Erythroblast (primary cell): ENCODE measurements around the gene AP2S1.
A peak's percentile ranks its signal among the peaks of the same experiment; 100 is the strongest.
"Not testable (repeated sequence)": the region's sequence is repeated elsewhere in the genome, so short reads cannot be mapped to it uniquely, and the experiment has no call there.

Experiments used
- DNase-seq, 2 experiments: peaks; one replicate each; lab custom pipeline; 2025; lab: John Stamatoyannopoulos, UW
- GATA1 ChIP-seq: IDR thresholded peaks from 2 replicates; pipeline ENCODE4 v1.6.1; 2011; ENCODE audit warnings: low read depth, mild to moderate bottlenecking, control low read depth, low read length, moderate library complexity
- POLR2A ChIP-seq: IDR thresholded peaks from 2 replicates; pipeline ENCODE4 v1.6.1; 2011; ENCODE audit warnings: mild to moderate bottlenecking, low read length

The AP2S1 gene

DNA sequence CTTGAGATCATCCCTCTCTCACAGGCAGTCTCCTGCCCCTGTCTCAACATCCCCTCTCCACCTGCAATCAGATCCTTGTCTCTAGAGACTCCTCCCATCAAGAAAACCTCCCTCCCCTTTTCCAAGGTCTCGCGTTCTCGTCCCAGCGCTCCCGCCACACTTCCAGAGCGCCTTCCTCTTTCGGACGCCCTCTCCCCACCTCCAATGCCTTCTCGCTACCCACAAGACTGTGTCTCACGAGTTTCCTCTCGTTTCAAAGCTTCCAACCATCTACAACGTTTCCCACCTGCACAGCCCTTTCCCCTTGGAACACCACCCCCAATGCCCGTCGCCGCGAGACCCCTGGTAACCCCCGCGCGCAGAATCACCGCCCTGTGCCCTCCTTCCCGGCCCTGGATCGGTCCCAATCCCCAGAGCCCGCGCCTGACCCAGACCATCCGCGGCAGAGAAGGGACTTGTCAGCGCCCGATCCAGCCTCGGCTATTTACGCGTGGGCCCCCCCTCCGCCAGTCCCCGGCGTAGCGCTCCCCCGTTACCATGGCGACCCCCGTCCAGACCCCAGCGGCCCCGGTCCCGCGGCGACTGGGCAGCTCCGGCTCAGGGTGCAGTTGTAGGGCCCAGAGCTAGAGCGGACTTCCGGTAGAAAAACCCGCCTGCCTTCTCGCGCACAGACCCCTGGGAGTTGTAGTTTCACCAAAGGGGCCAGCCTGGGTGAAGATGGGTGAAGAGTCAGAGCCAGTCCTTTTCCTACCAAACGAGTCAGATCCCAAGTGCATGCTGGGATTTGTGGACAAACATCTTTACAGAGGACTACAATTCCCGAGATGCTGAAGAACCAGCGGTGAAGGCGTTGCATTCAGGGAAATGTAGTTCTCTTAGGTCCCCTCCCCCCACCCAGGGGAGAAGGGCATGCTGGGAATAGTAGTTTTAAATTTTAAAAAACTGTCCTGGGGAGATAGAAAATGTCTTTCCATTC, at the start of gene AP2S1:
AP2S1 (minus strand) TSS at position 619 of the 976 bp plus-strand sequence; CDS start at position 539, 80 bp downstream.
- TF ChIP-seq POLR2A (peak; percentile 69), GATA1 (no peak)
- peak; percentile 95 to 96 for DNase-seq

DNA sequence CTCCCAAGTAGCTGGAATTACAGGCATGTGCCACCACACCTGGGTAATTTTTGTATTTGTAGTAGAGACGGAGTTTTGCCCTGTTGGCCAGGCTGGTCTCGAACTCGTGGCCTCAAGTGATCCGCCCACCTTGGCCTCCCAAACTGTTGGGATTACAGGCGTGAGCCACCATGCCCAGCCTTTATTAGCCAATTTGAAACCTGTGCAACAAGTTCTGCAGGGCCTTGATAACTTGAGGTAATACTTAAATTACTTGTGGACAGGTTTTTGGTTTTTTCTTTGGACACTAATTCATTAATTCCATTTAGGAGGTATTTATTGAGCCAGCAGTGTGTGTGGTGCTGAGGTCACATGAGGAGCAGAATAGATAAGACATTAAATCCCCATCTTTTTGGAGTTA, 49.7 kb upstream of the AP2S1 start:
- DNase-seq, result no peak
- TF ChIP-seq POLR2A (no peak), GATA1 (no peak)

DNA sequence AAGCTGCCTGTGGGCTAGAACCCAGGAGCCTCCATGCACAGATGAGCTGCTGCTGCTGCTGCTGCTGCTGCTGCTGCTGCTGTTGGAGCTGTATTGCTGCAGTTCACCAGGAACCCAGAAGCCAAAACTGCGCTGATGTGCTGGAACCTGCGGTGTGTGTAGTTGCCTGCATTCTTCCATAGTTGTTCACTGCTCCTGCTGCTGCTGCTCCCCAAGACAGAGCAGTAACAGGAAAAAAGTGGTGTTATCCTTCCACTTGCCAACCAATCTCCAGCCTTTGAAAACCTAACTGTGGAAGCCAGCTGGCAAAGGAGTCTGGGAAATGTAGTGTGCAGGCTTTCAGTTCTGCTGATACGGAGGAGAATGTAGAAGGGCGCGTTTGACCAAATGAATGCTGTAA, 48.1 kb upstream of the AP2S1 start:
- no peak for DNase-seq
- TF ChIP-seq GATA1, result no peak

DNA sequence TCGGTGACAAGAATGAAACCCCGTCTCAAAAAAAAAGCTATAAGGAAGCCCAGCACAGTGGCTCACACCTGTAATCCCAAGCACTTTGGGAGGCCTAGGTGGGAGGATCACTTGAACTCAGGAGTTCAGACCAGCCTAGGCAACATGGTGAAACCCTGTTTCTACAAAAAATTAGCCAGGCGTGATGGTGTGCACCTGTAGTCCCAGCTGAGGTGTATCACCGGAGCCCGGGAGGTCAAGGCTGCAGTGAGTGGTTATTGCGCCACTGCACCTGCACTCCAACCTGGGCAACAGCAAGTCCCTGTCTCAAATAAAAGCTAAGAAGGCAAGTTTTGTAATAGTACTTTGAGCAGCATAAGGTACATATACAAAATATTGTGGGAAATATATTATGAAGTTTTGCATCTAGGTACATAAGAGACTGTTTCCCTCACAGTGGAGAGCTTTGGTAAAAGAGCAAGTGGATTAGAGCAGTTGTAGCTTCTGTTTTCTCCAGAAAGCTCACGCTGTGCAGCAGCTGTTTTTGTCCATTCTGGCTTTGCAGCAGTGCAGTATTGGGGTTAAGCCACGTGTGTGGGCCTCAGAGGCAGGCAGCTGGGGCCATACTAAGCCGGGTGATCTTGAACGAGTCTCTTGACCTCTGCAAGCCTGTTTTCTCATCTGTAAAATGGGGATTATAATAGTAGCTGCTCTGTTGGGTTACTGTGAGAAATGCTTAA, 45.6 kb upstream of the AP2S1 start:
- no peak for DNase-seq
- TF ChIP-seq GATA1 (no peak), POLR2A (no peak)

DNA sequence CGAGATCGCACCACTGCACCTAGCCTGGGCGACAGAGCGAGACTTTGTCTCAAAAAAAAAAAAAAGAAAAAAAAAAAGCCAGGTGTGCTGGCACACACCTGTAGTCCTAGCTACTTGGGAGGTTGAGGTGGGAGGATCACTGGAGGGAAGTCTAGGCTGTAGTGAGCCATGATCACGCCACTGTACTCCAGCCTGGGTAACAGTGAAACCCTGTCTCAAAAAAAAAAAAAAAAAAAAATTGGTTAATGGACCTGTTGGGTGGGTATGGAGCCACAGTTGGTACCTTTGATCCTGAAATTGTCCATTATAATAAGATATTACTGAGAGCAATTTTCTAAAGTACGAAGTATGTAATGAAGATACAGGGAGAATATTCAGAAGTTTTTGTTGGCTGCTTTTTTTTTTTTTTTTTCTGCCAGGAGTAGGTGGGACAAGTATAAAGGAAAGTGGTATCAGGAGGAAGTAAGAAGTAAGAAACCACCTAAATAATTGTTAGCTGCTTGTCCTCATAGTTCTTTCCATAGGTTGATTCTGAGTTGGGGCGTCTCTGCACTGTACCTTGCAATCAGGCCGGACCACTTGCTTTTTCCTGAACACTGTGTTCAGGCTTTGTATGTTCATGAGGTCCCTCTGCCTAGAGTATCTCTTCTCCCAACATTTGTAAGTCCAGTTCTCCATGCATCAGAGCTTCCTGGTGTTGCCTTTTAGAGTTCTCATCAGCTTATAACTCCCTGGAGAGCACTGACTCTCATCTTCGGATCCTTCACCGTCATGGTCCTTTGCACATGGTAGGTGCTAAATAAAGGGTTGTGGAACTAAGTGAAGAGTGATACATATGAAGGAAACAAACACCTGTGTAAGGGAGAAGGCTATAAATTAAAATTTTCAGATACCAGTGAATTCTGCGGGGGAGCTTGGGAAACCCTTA, 41.9 kb upstream of the AP2S1 start:
- DNase-seq, result no peak
- TF ChIP-seq GATA1, result no peak
- no peak for TF ChIP-seq POLR2A

DNA sequence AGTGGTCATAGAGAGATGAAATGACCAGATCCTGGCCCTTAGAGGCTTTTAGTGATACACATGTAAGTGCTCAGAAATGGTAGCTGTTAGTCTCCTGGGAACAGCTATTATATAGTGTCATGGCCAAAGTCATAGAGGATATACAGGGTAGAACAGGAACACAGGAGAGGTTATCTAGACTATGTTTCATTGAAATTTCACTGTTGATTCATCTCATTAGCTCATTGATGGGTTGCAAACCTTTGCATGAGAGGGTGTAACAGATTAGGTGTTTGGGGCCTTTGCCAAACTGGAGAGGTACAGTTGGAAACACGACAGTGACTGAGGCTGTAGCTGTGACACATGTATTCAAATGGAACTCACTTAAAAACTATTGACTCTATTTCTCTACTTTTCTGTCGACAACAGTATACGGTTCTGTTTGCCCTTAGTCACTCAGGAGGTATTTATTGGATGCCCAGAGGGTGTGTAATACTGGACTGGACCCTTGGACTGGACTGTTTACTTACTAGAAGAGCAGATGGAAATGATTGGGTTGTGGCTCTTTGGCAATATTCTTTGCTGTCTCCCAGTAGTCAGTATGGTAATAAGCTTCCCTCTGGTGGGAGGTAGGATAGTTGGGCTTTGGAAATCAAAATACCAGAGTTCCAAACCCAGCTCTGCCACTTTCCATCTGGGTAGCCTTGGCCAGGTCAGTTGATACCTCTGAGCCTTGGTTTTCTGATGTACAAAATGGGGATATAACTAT, 40.0 kb upstream of the AP2S1 start:
- TF ChIP-seq GATA1 (no peak), POLR2A (no peak)
- DNase-seq, result peak in 1 of 2 experiments; percentile 67

DNA sequence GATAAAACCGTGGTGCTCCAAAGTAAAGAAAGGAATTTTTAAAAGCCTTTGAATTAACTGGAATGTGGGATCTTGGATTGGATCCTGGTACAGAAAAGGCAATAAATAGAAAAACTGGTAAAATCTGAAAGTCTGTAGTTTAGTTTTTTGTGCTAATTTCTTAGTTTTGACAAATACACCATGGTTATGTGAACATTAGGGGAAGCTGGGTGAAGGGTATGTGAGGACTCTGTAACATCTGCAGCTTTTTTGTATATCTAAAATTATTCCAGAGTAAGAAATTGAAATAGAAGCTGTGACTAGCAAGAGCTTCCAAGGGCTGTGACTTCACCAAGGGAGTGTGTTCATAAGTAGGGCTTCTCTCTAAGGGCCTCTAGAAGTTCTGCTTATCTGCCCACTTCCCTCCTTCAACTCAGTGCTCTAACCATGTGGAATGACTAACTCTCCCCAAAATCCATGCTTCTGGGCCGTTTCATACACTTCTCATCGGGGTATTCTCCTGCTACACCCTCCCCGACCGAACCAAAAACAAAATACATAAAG, 36.7 kb upstream of the AP2S1 start:
- no peak for TF ChIP-seq POLR2A
- no peak for TF ChIP-seq GATA1
- no peak for DNase-seq

DNA sequence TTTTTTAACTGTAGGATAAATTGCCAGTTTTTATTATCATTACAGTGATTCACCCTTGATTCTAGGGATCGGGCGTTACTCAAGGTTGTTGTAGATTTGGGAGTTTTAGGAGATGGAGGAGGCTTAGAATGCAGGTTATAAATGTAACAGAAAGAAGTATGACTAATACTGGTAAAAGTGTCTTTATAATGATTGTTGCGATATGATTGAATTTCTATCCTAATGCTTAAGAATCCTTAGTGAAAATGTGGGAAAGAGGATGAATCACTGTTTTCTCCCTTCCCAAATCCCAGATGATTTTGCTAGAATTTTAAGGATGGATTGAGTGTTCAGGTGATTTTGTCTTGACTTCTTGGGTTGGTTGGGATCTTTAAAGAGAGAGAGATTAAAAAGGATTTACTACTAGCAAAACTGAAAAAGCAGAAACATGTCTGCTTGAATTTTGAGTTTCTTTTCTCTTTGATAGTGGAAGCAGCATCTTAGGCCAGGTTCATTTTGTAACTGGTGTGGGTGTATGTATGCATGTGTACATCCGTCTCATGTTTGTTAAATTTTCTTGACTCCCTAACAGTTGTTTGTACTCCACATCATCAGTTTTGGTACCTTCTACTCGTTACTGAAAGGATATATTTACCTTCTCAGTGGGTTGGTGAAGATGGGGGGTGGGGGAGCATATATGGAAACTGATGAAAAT, 36.0 kb upstream of the AP2S1 start:
- TF ChIP-seq GATA1 (no peak), POLR2A (no peak)
- DNase-seq, result no peak

DNA sequence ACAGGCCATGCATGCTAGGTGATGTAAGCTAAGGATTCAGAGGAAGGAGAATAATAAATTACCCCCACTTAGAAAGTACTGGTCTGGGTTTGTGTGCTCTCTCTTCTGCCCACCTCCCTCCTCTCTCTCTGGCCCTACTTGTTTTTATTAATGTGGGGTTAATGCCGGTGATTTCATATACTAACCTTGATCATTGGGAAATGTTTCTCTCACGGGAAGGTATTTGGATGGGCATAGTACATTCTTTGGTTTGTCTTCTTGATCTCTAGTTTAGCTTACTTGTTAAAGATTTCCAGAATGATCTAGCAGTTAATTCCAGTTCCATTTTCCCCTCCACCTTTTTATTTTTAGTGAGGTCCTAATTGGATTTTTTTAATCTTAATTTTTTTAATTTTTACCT, 34.8 kb upstream of the AP2S1 start:
- TF ChIP-seq GATA1 (no peak), POLR2A (no peak)
- no peak for DNase-seq

DNA sequence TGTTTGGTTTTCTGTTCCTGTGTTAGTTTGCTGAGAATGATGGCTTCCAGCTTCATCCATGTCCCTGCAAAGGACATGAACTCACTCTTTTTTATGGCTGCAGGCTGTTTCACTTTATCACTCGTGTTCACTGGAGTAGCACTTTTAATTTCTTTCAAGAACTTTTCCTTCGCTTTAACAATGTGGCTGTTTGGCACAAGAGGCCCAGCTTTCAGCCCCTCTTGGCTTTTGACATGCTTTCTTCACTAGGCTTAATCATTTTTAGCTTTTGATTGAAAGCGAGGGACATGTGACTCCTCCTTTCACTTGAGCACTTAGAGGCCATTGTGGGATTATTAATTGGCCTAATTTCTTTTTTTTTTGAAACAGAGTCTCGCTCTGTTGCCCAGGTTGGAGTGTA, 32.1 kb upstream of the AP2S1 start:
- DNase-seq, result not testable (repeated sequence)

DNA sequence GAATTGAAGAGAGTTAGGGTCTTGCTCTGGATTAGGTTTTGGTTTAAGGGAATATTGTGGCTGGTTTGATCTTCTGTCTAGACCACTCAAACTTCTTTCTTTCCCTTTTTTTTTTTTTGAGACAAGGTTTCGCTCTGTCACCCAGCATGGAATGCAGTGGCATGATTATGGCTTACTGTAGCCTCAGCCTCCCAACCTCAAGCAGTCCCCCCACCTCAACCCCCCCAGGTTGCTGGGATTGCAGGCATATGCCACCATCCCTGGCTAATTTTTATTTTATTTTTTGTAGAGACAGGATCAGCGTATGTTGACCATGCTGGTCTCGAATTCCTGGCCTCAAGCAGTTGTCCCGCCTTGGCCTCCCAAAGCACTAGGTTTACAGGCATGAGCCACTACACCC, 31.4 kb upstream of the AP2S1 start:
- TF ChIP-seq POLR2A (no peak), GATA1 (no peak)
- DNase-seq, result no peak

DNA sequence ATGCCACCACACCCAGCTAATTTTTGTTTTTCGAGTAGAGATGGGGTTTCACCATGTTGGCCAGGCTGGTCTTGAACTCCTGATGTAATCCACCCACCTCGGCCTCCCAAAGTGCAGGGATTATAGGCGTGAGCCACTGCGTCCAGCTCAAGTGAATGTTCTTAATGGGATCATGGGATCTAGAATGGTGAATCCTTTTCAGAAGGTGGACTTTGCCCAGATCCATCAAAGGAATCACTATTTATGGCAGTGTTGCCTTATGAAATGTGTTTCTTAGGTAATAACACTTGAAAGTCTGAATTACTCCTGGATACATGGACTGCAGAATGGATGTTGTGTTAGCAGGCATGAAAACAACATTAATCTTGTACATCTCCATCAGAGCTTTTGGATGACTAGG, 30.4 kb upstream of the AP2S1 start:
- no peak for DNase-seq
- TF ChIP-seq GATA1, result no peak
- TF ChIP-seq POLR2A, result no peak

DNA sequence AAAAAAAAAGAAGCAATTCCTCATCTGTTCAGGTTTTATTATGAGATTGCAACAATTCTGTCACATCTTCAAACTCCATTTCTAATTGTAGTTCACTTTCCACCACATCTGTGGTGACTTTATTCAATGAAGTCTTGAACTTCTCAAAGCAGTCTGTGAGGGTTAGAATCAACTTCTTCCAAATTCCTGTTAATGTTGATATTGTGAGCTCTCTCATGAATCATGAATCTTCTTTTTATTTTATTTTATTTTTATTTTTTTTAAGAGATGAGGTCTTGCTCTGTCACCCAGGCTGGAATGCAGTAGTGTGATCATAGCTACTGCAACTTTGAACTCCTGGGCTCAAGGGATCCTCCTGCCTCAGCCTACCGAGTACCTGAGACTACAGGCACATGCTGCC, 29.8 kb upstream of the AP2S1 start:
- no peak for DNase-seq

More for the DNA sequence above, 29.8 kb upstream of the AP2S1 start:
- no peak for TF ChIP-seq GATA1
- TF ChIP-seq POLR2A, result no peak
